NCI-H526 (cell line): ENCODE measurements around the gene FOXP2.
A peak's percentile ranks its signal among the peaks of the same experiment; 100 is the strongest.
"Not testable (repeated sequence)": the region's sequence is repeated elsewhere in the genome, so short reads cannot be mapped to it uniquely, and the experiment has no call there.

Experiments
- DNase-seq, 2 experiments: peaks; one replicate each; lab custom pipeline; 2025; lab: John Stamatoyannopoulos, UW

The FOXP2 gene

GRCh38 chr7:114422507-114423501, 8.2 kb downstream of the FOXP2 start:
- peak in 1 of 2 experiments; percentile 19 for DNase-seq

- no peak for DNase-seq
These were observed 11.8 kb downstream of the FOXP2 start for GRCh38 chr7:114426382-114426781.

GRCh38 chr7:114426824-114427223, 12.2 kb downstream of the FOXP2 start:
- DNase-seq: peak in 1 of 2 experiments; percentile 60

GRCh38 chr7:114428211-114428610, 13.6 kb downstream of the FOXP2 start:
- no peak for DNase-seq

GRCh38 chr7:114431189-114431588, 16.6 kb downstream of the FOXP2 start:
- no peak for DNase-seq

GRCh38 chr7:114432061-114432460, 17.4 kb downstream of the FOXP2 start:
- DNase-seq: peak; percentile 96 to 98

GRCh38 chr7:114432703-114433102, 18.1 kb downstream of the FOXP2 start:
- DNase-seq: peak; percentile 56 to 58

GRCh38 chr7:114439581-114439980, 25.0 kb downstream of the FOXP2 start:
- no peak for DNase-seq

GRCh38 chr7:114440927-114441326, 26.3 kb downstream of the FOXP2 start:
- DNase-seq: not testable (repeated sequence)

- no peak for DNase-seq
These were observed 29.6 kb downstream of the FOXP2 start for GRCh38 chr7:114444196-114444595.

- DNase-seq: no peak
These were observed 35.8 kb downstream of the FOXP2 start for GRCh38 chr7:114450431-114450830.

GRCh38 chr7:114459574-114459973, 45.0 kb downstream of the FOXP2 start:
- no peak for DNase-seq

- no peak for DNase-seq
These were observed 45.4 kb downstream of the FOXP2 start for GRCh38 chr7:114460021-114460420.

GRCh38 chr7:114466917-114467316, 52.3 kb downstream of the FOXP2 start:
- peak; percentile 49 to 71 for DNase-seq

- no peak for DNase-seq
These were observed 54.2 kb downstream of the FOXP2 start for GRCh38 chr7:114468844-114469243.

GRCh38 chr7:114472896-114473512, 58.4 kb downstream of the FOXP2 start:
- no peak for DNase-seq

- DNase-seq: no peak
These were observed 63.8 kb downstream of the FOXP2 start for GRCh38 chr7:114478384-114478783.

GRCh38 chr7:114481999-114482398, 67.4 kb downstream of the FOXP2 start:
- DNase-seq: no peak

- no peak for DNase-seq
These were observed 69.6 kb downstream of the FOXP2 start for GRCh38 chr7:114484226-114484625.

- no peak for DNase-seq
These were observed 72.6 kb downstream of the FOXP2 start for GRCh38 chr7:114487174-114487573.

GRCh38 chr7:114488696-114489095, 74.1 kb downstream of the FOXP2 start:
- no peak for DNase-seq

- DNase-seq: not testable (repeated sequence)
These were observed 82.9 kb downstream of the FOXP2 start for GRCh38 chr7:114497491-114497890.
